WTC11 (cell line): ENCODE data around the gene TMEM89.

Source experiments
- CREM ChIP-seq: sonication (generic); formaldehyde crosslinking; IDR thresholded peaks from 2 replicates; pipeline ENCODE4 v1.8.1; 2022; ENCODE audit warnings: mild to moderate bottlenecking, missing genetic modification reagents, moderate library complexity
- EMX1 ChIP-seq: fragments of 250-450 bp; sonication (Bioruptor Pico); IDR thresholded peaks from 2 replicates; pipeline ENCODE4 v1.8.0; 2021; ENCODE audit warnings: mild to moderate bottlenecking
- MXD4 ChIP-seq: fragments of 250-450 bp; sonication (Bioruptor Pico); IDR thresholded peaks from 2 replicates; pipeline ENCODE4 v1.8.0; 2021; ENCODE audit warnings: mild to moderate bottlenecking, moderate library complexity, borderline replicate concordance
- SMAD3 ChIP-seq: sonication (generic); formaldehyde crosslinking; IDR thresholded peaks from 2 replicates; pipeline ENCODE4 v1.8.0; 2022; ENCODE audit warnings: missing genetic modification reagents, mild to moderate bottlenecking, borderline replicate concordance
- ZNF138 ChIP-seq: sonication (generic); formaldehyde crosslinking; conservative IDR thresholded peaks from 2 replicates; pipeline ENCODE4 v1.8.1; 2022; ENCODE audit warnings: mild to moderate bottlenecking, moderate library complexity, missing genetic modification reagents
- TF ChIP-seq, protein P1 (sequence below): fragments of 200-600 bp; IDR thresholded peaks from 2 replicates; pipeline ENCODE4 v1.8.0; 2022; ENCODE audit warnings: antibody characterized with exemption
- TF ChIP-seq, protein P2 (sequence below): sonication (generic); formaldehyde crosslinking; IDR thresholded peaks from 2 replicates; pipeline ENCODE4 v1.8.0; 2022; ENCODE audit warnings: mild to moderate bottlenecking, missing genetic modification reagents

DNA sequence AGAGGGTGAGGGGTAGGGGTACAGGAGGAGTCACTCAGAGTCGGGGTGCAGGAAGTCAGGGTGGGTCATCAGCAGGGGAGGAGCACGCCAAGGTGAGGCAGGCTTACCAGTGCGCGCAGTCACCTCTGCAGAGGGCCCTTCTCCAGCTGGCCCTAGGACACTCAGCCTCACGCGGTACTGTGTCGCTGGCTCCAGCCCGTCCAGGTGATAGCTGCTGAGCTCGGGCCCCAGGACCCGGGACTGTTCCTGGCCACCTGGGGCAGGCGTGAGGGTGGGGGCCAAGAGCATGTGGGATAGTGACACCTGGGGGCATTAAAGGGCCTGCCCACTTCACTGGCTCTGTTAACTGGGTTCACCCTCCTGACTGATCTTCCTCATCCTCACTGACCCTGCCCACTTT, 33.9 kb downstream of the TMEM89 start:
- TF ChIP-seq, protein P1, sequence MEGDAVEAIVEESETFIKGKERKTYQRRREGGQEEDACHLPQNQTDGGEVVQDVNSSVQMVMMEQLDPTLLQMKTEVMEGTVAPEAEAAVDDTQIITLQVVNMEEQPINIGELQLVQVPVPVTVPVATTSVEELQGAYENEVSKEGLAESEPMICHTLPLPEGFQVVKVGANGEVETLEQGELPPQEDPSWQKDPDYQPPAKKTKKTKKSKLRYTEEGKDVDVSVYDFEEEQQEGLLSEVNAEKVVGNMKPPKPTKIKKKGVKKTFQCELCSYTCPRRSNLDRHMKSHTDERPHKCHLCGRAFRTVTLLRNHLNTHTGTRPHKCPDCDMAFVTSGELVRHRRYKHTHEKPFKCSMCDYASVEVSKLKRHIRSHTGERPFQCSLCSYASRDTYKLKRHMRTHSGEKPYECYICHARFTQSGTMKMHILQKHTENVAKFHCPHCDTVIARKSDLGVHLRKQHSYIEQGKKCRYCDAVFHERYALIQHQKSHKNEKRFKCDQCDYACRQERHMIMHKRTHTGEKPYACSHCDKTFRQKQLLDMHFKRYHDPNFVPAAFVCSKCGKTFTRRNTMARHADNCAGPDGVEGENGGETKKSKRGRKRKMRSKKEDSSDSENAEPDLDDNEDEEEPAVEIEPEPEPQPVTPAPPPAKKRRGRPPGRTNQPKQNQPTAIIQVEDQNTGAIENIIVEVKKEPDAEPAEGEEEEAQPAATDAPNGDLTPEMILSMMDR, result no peak
- TF ChIP-seq SMAD3, result no peak
- no peak for TF ChIP-seq MXD4 (CRISPR knock-in tag)
- TF ChIP-seq, protein P2, sequence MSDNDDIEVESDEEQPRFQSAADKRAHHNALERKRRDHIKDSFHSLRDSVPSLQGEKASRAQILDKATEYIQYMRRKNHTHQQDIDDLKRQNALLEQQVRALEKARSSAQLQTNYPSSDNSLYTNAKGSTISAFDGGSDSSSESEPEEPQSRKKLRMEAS, result no peak
- TF ChIP-seq EMX1, result no peak
- no peak for TF ChIP-seq ZNF138 (CRISPR knock-in tag)
- TF ChIP-seq CREM (CRISPR knock-in tag), result no peak
